HFF-Myc (cell line): ENCODE data around the gene NUP210L.
A peak's percentile ranks its signal among the peaks of the same experiment; 100 is the strongest.

Source experiments
- DNase-seq: peaks from one replicate; pipeline ENCODE4 v3.0.0-alpha.2; 2011; ENCODE audit warnings: low read depth; ENCODE audit errors: extremely low read depth
- H3K4me3 ChIP-seq: replicated peaks from 2 replicates; pipeline ENCODE4 v1.5.1; 2011; ENCODE audit warnings: low read depth, mild to moderate bottlenecking, control low read depth, low read length
- TF ChIP-seq, protein P1 (sequence below): IDR thresholded peaks from 2 replicates; pipeline ENCODE4 v1.5.1; 2012; ENCODE audit warnings: mild to moderate bottlenecking, low read depth, low read length, control low read depth; ENCODE audit errors: missing control alignments

NUP210L gene

DNA sequence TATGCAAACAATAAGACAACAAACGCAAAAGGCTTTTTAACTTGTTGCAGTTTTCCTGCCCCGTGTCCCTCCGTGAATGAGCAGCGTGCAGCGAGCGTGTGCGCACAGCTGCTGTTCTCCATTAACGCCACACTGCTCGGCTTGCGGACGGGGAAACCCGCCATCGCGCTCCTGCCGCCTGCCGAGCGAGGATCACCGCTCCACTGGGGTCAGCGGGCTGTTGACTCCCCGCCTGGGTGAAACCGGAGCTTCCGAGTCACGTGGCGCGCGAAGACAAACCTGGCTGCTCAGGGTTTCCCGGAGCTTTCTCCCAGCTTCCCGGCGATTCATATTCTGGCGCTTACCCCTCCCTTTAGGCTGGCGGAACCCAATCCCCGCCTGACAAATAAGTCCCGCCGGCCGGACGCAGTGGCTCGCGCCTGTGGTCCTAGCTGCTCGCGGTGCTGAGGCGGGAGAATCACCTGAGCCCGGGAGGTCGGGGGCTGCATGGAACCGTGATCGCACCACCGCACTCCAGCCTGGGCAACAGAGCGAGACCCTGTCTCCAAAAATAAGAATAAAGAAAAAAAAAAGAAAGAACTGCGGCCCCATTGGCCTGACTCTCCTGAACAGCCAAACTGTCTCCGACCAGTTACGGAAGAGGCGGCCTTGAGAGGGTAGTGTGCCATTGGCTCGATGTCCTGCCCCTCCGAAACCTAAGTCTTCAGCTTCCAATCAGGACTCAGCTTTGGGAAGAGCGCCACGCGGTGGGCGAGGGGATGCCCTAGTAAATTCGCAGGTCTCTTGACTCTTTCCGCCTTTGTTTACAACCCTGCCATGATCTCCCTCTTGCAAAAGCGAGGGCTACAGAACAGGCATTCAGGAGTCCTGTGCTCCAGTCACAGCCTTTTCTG, 187.5 kb downstream of the NUP210L start, which contains the start of gene CREB3L4:
Gene CREB3L4, plus strand, starts transcription at position 796 of the 893 bp plus-strand sequence. CDS start 624 bp downstream, outside the sequence.
- H3K4me3 ChIP-seq = peak within 1 kb of the TSS; percentile 68
- TF ChIP-seq, protein P1, sequence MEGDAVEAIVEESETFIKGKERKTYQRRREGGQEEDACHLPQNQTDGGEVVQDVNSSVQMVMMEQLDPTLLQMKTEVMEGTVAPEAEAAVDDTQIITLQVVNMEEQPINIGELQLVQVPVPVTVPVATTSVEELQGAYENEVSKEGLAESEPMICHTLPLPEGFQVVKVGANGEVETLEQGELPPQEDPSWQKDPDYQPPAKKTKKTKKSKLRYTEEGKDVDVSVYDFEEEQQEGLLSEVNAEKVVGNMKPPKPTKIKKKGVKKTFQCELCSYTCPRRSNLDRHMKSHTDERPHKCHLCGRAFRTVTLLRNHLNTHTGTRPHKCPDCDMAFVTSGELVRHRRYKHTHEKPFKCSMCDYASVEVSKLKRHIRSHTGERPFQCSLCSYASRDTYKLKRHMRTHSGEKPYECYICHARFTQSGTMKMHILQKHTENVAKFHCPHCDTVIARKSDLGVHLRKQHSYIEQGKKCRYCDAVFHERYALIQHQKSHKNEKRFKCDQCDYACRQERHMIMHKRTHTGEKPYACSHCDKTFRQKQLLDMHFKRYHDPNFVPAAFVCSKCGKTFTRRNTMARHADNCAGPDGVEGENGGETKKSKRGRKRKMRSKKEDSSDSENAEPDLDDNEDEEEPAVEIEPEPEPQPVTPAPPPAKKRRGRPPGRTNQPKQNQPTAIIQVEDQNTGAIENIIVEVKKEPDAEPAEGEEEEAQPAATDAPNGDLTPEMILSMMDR = peak; percentile 34
- DNase-seq = peak; percentile 95

GRCh38 chr1:153963850-153964331, 191.0 kb downstream of the NUP210L start:
- DNase-seq = no peak
- peak overlapping the region; percentile 83 for H3K4me3 ChIP-seq

GRCh38 chr1:153963030-153963849, 191.6 kb downstream of the NUP210L start, which contains the start of gene SLC39A1:
TSS of gene SLC39A1 (minus strand) at chr1:153963537. CDS start at chr1:153962715, 822 bp downstream.
- TF ChIP-seq, protein P1 = no peak
- peak within 1 kb of the TSS; percentile 83 for H3K4me3 ChIP-seq
- peak; percentile 89 for DNase-seq

More at GRCh38 chr1:153963850-153964331, 191.0 kb downstream of the NUP210L start:
- TF ChIP-seq, protein P1 = no peak

DNA sequence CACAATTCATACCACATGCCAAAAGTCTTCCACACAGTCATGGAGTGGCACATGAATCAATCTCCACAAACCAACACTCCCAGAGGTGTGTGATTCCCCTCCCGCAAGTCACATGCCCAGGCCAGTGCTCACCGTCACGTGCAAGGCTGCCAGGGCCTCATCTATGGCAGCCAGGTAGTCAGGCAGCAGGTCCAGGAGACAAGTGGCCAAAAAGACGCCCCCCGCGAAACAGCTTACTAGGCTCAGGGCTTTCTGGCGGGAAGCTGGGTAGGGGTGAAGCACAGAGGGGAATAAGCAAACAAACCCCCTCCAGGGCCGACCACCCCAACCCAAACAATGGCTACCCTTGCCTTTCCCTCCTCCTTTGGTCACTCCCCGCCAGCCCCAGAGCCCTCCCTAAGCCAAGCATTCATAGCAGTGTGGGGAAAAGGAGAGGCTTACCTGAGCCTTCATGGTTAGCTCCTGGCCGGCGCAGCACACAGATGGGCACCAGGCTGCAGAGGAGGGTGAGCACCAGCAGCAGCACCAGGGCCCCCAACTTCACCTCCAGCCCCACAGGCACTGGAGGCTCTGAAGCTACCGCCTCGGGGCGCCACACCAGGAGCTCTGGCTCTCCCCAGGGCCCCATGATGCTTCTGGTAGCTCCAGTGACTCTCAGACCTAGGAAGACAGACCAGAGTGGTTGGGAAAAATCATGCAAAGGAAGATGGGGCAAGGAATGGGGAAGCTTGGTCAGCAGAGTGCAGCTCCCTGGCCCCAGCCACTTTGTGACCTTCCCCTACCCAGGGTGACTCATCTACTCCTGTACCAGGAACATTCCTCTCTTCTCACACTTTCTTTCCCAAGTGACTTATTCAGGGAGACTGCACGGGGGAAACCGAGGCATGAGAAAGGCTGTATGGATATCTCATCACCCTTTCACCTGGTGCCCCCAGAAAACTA, 192.5 kb downstream of the NUP210L start:
- DNase-seq = no peak
- TF ChIP-seq, protein P1 = no peak
- peak overlapping the region; percentile 83 for H3K4me3 ChIP-seq

DNA sequence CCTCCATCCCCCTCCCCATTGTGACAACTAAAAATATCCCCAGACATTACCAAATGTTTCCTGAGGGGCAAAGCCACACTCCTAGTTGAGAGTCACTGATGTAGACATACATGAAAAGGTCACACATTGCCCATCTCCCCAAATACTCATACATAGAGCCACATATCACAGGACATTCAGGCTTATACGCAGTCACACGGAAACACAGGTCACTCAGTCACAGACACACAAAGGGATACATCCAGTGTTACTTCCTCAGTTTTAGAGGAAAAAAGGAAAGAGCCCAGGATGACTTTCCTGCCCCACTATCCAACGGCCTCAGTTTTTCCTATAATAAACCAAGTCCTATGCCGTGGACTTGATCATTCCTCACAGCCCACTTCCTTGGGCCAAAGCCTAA, 193.5 kb downstream of the NUP210L start:
- TF ChIP-seq, protein P1 = no peak
- no peak for DNase-seq
- peak overlapping the region; percentile 83 for H3K4me3 ChIP-seq
